ENCODE measurements around the gene MVB12B. TPM values are rescaled to one million over a fixed set of nuclear protein-coding genes. Genes with fewer than 3 reads are reported as not detected.

Gene MVB12B
- polyA plus RNA-seq, 1 donor, result 13.4 TPM

DNA sequence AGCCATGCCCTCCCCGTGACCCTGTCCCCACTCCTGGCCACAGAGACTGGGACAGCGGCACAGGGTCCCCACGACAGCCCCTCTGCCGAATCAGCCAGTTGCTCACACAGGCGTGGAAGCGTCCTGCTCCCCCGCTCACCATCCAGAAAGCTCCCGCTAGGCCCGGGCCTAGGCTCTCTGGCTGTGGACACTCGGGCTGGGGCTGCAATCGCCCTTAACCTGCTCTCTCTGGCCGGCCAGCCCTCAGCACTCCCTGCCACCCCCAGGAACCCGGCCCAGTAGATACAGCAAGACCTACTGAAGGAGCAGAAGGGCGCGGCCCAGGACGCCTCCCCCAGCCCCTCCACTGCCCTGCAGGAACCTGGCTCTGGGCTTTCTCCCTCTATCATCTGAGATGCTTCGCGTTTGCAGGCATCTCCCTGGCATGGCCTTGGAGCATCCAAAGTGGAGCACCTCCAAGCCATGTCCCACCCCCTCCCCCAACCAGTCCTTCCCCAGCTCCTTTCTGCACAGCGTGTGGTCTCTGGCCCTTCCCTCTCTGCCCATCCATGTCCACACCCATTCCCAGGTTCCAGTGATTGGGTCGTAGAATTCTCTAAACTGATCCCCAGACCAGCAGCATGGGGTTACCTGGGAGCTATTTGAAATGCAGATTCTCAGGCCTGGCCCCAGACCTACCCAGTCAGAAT, 173.4 kb downstream of the MVB12B start:
- peaks cover 15% of the 10 kb centered on the region for H3K36me3 ChIP-seq (ENCODE audit: control insufficient read depth, insufficient read depth, low read length)
- WGBS (ENCODE audit: insufficient coverage, low lambda C conversion rate), result no CpG with 5 or more reads among the region's 20 CpGs
- peaks cover 7% of the 10 kb centered on the region for H3K9me3 ChIP-seq (ENCODE audit: control insufficient read depth, low read depth, low read length)
- H3K4me3 ChIP-seq (ENCODE audit: low read length), result peak overlapping the region; percentile 31
- no peak for DNase-seq
- H3K4me1 ChIP-seq (ENCODE audit: control insufficient read depth, insufficient read depth, low read length), result peaks cover 13% of the 10 kb centered on the region
- no peak overlapping the region for H3K27ac ChIP-seq (ENCODE audit: low read length)
- peaks cover 17% of the 10 kb centered on the region for H3K27me3 ChIP-seq (ENCODE audit: control insufficient read depth, insufficient read depth, low read length)

DNA sequence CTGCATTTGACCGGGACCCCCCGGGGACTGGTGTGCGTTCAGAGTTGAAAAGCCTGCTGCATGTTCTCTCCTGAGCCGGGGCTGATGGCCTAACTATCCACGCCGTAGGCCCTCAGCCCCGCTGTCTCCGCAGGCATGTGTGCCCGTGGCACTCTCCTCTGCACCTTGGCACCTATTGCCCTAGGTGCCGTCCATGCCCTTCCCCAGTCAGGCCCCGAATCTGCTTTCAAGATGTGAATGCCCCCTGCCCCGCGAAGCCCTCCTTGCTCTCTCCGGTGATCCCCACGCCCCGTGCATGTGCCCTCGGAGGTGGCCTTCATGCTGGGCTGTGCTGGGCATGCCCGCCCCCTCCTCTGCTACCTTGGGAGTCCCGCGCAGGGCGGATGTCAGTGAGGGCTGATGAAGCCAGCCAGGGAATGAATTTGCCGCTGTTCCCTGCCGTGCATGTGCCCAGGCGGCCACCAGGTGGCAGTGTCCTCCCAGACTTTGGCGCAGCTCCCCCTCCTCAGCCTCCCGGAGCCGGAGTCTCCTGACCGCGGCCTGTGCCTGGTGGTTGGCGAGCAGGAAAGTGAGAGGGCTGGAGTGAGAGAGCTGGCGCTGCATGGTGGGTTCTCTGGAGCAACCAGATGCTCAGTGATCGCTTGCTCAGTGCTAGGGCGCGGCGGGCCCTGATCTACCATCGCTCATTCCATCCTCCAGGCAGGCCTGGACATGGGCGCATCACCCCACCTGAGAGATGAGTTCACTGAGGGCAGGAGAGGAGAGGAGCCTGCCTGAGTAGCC, 174.2 kb downstream of the MVB12B start:
- Histone ChIP-seq H3K27me3 (ENCODE audit: control insufficient read depth, insufficient read depth, low read length) (peaks cover 17% of the 10 kb centered on the region), H3K27ac (ENCODE audit: low read length) (no peak overlapping the region), H3K4me3 (ENCODE audit: low read length) (no peak overlapping the region), H3K9me3 (ENCODE audit: control insufficient read depth, low read depth, low read length) (peaks cover 7% of the 10 kb centered on the region), H3K36me3 (ENCODE audit: control insufficient read depth, insufficient read depth, low read length) (peaks cover 13% of the 10 kb centered on the region), H3K4me1 (ENCODE audit: control insufficient read depth, insufficient read depth, low read length) (peaks cover 13% of the 10 kb centered on the region)
- peak; percentile 64 to 69 for DNase-seq
- 55% methylated on average over 2 of the region's 37 CpGs for WGBS (ENCODE audit: insufficient coverage, low lambda C conversion rate)

DNA sequence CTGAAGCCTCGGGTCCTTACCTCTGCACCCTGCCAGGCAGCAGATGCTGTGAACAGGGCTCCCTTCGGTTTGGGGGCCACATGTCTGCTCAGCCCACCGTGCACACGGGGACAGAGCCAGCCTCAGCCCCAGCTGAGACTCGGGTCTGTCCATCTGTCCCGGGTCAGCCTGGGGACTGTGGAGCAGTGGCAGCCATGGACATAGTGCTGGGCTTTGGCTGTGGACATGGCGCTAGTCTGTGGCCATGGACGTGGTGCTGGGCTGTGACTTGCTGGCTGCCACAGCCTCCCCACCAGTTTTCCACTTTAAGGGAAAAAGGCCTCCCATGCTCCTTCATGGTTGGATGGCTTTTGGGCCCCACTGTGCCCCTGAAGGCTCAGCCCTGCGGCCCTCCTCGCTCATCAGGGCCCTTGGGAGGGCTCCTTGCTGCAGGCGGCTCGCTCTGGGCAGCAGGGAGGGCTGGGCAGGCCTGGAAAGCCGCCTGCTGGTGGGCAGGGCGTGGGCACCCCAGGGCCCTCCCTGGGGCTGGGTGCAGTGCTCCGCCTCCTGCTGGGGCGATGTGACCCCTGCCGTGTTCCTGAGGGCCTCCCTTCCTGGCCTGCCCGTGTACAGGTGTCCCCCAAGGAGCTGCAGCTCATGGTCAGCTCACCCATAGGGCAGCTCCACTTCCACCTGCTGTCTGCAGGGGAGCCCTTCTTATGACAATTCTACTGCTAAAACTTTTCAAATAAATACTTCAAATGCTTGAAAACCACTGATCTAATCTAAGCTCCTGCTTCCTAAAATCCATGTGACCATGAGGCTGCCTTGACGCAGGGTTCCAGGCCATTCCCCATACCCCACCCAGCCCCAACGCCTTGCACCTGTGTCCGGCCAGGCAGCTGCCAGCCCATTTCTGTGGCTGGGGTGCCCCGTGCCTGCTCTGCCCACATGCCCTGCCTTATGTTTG, 175.0 kb downstream of the MVB12B start:
- Histone ChIP-seq H3K27ac (ENCODE audit: low read length) (no peak overlapping the region), H3K9me3 (ENCODE audit: control insufficient read depth, low read depth, low read length) (peaks cover 7% of the 10 kb centered on the region), H3K4me3 (ENCODE audit: low read length) (no peak overlapping the region), H3K36me3 (ENCODE audit: control insufficient read depth, insufficient read depth, low read length) (peaks cover 13% of the 10 kb centered on the region), H3K27me3 (ENCODE audit: control insufficient read depth, insufficient read depth, low read length) (peaks cover 17% of the 10 kb centered on the region), H3K4me1 (ENCODE audit: control insufficient read depth, insufficient read depth, low read length) (peaks cover 13% of the 10 kb centered on the region)
- no peak for DNase-seq
- WGBS (ENCODE audit: insufficient coverage, low lambda C conversion rate), result no CpG with 5 or more reads among the region's 22 CpGs

DNA sequence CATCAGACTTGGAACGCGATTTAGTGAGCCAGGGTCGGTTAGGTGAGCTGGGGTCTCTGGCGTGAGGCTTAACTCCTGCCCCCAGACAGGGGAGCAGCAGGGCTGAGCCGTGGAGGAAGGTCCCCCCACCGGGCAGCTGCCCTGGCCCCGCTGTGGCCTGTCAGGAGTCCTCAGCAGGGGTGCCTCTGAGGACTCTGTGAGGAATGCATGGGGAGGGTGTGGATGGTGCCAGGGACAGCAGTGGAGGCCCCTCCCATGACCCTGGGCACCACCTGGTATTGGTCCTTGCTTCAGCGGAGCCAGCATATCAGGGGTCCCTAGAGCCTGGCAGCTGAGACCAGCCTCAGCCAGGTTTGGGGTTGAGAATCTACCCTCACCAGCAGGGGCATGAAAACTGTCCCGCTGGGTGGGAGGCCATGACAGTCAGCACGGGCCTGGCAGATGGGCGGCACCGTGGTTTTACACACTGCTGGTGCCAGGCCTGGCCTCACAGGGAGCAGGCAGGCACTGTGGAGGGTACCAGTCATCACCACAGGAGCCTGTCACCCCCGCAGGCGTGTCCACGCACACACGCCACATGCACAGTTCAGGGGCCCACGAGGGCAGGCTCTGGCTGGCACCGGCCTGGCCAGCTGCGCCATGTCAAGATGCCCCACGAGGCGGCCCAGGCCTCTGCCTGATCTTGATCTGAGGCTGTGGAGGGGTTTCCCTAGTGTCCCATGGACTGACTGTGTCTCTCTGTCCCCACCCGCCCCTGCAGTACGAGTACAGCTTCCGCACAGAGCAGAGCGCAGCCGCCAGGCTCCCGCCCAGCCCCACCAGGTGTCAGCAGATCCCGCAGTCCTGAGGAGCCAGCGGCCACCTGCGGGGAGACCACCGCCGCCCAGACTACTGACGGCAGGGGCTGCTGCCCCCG, 176.0 kb downstream of the MVB12B start:
- no CpG with 5 or more reads among the region's 34 CpGs for whole genome bisulfite sequencing (ENCODE audit: insufficient coverage, low lambda C conversion rate)
- Histone ChIP-seq H3K36me3 (ENCODE audit: control insufficient read depth, insufficient read depth, low read length) (peaks cover 13% of the 10 kb centered on the region), H3K4me1 (ENCODE audit: control insufficient read depth, insufficient read depth, low read length) (peaks cover 13% of the 10 kb centered on the region), H3K9me3 (ENCODE audit: control insufficient read depth, low read depth, low read length) (peaks cover 7% of the 10 kb centered on the region), H3K27ac (ENCODE audit: low read length) (no peak overlapping the region), H3K4me3 (ENCODE audit: low read length) (no peak overlapping the region), H3K27me3 (ENCODE audit: control insufficient read depth, insufficient read depth, low read length) (peaks cover 17% of the 10 kb centered on the region)
- no peak for DNase-seq

DNA sequence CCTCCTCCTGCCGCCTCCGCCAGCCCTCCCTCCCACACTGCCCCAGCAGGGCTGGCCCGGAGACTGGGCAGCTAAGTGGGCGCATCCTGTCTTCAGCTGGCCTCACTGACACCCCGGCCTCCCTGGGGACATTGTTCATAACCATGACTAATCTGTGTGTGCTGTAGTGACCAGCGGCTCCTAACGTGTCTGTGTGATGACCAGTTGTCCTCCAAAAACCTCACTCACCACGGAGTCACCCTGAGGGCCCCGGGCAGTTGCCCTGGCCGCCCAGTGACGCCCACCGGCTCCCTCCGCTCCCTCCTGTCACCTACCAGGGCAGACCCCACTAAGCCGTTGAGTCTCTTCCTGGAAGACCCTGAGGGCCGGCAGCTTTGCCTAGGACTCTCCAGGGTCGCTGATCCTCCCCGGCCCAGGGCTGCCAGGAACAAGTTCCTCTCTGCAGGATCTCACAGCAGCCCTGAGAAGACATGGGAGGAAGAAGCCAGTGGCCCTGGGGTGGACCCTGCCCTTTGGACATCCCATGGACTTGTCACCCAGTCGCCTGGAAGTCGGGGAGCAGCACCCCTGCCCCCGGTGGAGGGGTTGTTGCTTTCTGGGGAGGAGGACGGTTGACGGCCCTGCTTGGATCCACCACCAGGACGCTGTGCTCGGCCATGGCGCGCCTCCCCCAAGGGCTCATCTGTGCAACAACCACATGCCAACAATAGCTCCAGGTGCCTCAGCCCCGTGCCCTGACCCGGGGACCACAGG, 176.9 kb downstream of the MVB12B start:
- Histone ChIP-seq H3K36me3 (ENCODE audit: control insufficient read depth, insufficient read depth, low read length) (peaks cover 13% of the 10 kb centered on the region), H3K4me3 (ENCODE audit: low read length) (no peak overlapping the region), H3K4me1 (ENCODE audit: control insufficient read depth, insufficient read depth, low read length) (peaks cover 13% of the 10 kb centered on the region), H3K27ac (ENCODE audit: low read length) (no peak overlapping the region), H3K9me3 (ENCODE audit: control insufficient read depth, low read depth, low read length) (peaks cover 7% of the 10 kb centered on the region), H3K27me3 (ENCODE audit: control insufficient read depth, insufficient read depth, low read length) (peaks cover 21% of the 10 kb centered on the region)
- DNase-seq, result no peak
- no CpG with 5 or more reads among the region's 28 CpGs for WGBS (ENCODE audit: insufficient coverage, low lambda C conversion rate)

DNA sequence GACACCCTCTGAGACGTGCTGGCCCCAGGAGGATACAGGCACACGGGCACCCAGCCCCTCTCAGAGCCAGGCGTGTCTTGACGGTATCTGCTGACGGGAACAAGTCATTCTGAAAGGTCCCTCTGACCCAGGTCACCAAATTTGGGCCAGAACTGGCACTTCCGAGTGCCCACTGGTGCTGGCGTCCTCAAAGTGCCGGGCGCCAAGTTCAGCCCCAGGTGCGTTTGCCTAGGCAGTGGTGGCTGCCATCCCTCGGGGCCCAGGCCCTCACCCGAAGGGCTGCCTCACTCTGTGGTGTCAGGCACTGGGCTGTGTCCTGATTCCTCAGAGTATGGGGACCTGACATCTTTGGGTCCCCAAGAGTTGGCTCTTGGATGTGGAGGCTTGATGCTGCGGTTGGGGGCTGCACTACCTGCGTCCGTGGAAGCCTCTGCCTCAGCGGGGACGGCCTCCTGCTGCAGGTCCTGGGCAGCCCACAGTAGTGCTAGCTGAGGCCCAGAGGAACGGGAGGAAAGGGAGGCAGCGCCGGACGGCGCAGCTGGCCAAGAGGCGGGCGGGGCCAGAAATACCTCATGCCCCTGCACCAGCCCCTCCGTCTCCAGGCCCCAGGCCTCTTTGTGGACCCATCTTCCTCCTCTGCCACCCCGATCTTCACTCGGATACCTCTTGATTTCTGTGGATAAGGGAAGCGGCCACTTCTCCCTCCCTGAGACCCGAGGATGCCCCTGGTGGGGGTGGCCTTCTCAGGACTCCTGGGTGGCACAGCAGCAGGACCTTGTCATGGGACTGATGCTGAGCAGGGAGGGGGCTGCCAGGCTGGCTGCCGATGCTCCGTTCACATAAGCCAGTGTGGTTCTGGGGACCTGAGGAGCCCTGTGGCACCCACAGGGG, 177.7 kb downstream of the MVB12B start:
- Histone ChIP-seq H3K27me3 (ENCODE audit: control insufficient read depth, insufficient read depth, low read length) (peaks cover 20% of the 10 kb centered on the region), H3K4me1 (ENCODE audit: control insufficient read depth, insufficient read depth, low read length) (peaks cover 10% of the 10 kb centered on the region), H3K4me3 (ENCODE audit: low read length) (no peak overlapping the region), H3K36me3 (ENCODE audit: control insufficient read depth, insufficient read depth, low read length) (peaks cover 13% of the 10 kb centered on the region), H3K9me3 (ENCODE audit: control insufficient read depth, low read depth, low read length) (peaks cover 7% of the 10 kb centered on the region), H3K27ac (ENCODE audit: low read length) (no peak overlapping the region)
- no CpG with 5 or more reads among the region's 31 CpGs for WGBS (ENCODE audit: insufficient coverage, low lambda C conversion rate)
- no peak for DNase-seq

DNA sequence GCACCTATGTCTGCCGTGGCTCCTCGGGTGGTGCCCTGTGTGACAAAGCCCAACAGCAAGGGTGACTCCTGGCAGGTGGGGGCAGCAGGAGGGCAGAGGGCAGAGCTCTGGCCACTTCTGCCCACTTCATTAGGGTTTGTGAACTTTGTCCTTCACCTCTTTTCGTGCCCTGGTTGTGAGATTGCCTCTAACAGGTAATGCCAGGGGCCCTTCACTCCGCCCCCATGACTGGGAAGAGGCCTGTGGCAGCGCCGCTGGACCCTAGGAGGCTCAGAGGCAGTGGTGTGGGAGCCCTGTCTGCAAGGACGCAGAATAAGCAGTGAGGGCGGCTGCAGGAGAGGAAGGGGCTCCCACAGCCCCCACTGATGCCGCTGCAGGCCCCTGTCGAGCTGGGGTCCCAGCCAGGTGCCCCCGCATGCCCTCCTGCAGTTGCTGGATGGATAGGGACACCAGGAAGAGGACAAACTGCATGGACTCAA, 178.4 kb downstream of the MVB12B start:
- DNase-seq, result no peak
- WGBS (ENCODE audit: insufficient coverage, low lambda C conversion rate), result 93% methylated on average over 3 of the region's 11 CpGs
- H3K27me3 ChIP-seq (ENCODE audit: control insufficient read depth, insufficient read depth, low read length), result peaks cover 13% of the 10 kb centered on the region

DNA sequence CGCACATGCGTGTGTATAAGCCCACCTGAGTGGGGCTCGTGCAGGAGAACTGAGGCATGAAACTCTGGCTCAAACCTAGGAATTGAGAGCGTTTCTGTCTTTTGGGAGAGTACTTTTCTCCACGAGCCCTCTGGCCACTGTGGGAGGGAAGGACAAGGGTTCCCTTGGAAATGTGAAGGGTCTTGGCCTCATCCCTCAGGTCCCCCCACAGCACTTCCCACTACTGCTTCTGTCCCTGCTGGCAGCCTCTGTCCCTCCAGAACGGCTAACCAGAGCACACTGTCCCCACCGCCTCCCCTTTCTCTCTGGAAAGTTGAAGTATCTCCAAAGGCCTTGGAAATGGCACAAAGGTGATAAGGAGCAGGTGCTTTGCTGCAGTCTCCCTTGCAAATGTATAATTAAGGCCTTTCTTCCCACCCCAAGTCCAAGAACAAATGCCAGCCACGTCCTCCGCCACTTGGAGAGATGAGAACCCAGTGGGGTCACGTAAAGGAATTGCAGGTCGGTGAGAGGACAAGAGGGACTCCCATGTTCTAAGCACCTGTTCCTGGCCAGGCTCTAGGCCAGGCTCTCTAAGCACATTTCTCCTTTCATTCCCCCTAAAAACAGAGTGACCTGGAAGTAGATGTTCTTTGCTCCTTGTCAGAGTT, 179.2 kb downstream of the MVB12B start:
- Histone ChIP-seq H3K36me3 (ENCODE audit: control insufficient read depth, insufficient read depth, low read length) (peaks cover 13% of the 10 kb centered on the region), H3K27me3 (ENCODE audit: control insufficient read depth, insufficient read depth, low read length) (peaks cover 10% of the 10 kb centered on the region), H3K27ac (ENCODE audit: low read length) (no peak overlapping the region), H3K4me1 (ENCODE audit: control insufficient read depth, insufficient read depth, low read length) (peaks cover 3% of the 10 kb centered on the region), H3K4me3 (ENCODE audit: low read length) (no peak overlapping the region), H3K9me3 (ENCODE audit: control insufficient read depth, low read depth, low read length) (no peaks in the 10 kb centered on the region)
- no peak for DNase-seq
- WGBS (ENCODE audit: insufficient coverage, low lambda C conversion rate), result no CpG with 5 or more reads among the region's 11 CpGs

More for the DNA sequence above, 178.4 kb downstream of the MVB12B start:
- Histone ChIP-seq H3K9me3 (ENCODE audit: control insufficient read depth, low read depth, low read length) (peaks cover under 1% of the 10 kb centered on the region), H3K4me3 (ENCODE audit: low read length) (no peak overlapping the region), H3K27ac (ENCODE audit: low read length) (no peak overlapping the region), H3K36me3 (ENCODE audit: control insufficient read depth, insufficient read depth, low read length) (peaks cover 13% of the 10 kb centered on the region), H3K4me1 (ENCODE audit: control insufficient read depth, insufficient read depth, low read length) (peaks cover 4% of the 10 kb centered on the region)

Data from large intestine (tissue), 3 donors.